GM19397 (cell line): Measurements from ENCODE around the gene SUPT3H.

Experiments used
- ATAC-seq: cut with Tn5 transposase; IDR thresholded peaks from one replicate; pipeline ENCODE4 v1.9.1; 2021; ENCODE audit warnings: mild to moderate bottlenecking, moderate library complexity; ENCODE audit not compliant: unreplicated experiment

The SUPT3H gene

GRCh38 chr6:44855562-44856411, 521.9 kb downstream of the SUPT3H start:
- no peak for ATAC-seq

DNA sequence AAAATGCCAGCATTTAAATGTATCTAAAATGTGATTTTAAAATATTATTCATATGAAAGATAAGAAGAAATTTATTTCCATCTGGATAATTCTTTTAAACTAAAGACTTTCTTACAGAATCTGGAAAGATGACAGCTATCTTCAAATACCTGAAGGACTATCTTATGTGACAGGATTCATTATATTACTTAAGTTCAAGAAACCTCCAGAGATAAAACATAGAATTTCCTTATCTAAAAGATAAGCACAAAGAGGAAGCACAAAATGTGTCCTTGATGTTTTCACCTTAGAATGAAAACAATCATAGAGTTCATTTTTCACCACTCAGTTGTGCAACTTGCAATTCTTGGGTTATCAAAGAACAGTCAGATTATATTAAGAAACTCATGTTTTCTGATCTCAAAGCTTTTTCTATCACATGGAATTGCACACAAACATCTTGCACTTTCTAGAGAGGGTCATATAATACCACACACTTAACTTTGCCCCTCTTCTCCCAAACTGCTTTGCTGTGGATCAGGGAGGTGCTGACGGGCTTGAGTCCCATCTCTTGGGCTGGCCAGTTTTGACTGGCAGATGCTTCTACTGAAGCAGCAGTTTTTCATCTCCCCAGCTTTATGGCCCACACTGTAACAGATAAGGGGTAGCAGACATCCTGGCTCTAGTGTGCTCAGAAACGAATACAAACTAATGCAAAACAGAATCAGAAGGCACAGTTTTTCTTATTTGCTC, 522.9 kb downstream of the SUPT3H start:
- no peak for ATAC-seq

DNA sequence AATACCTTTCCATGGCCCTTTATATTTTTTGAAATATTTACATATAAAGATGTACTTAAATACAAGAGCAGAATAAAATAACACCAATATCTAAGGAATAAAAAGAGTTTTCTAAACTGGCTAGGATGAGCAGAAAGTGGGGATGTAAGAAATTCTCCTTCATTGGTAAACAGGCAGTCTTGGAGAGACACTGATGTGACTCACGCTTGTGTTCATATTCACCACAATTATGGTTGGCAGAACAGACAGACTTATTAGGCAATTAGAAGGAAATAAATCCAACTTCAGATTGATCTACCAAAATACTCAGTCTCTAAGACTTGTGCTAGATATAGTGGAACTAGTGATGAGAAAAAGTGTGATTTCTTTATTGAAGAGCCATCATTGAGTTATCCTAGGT, 526.6 kb downstream of the SUPT3H start:
- ATAC-seq: no peak

DNA sequence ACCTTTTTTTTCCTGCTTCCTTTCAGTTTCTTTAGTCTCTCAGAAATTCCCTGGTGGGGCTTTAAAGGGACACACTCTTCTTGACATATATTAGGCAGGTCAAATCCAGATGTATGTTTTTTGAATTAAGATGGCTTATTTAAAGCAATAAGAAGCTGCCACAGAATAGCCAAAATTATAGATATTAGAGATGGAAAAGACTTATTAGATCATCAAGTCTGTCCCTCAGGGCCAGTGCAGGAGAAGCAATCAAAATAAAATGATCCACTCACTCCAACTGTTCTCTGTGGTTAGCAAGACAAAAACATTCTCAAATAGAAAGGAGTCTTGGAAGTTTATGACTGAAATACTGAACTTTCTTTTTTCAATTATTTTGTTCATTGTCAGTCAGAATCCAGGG, 527.4 kb downstream of the SUPT3H start:
- no peak for ATAC-seq

- ATAC-seq: no peak
Observed at GRCh38 chr6:44849806-44850205, 527.9 kb downstream of the SUPT3H start.

- ATAC-seq: no peak
Observed at GRCh38 chr6:44843734-44844133, 534.0 kb downstream of the SUPT3H start.

- no peak for ATAC-seq
Observed at GRCh38 chr6:44842616-44843015, 535.1 kb downstream of the SUPT3H start.

- no peak for ATAC-seq
Observed at GRCh38 chr6:44841829-44842228, 535.9 kb downstream of the SUPT3H start.

GRCh38 chr6:44837741-44838140, 540.0 kb downstream of the SUPT3H start:
- ATAC-seq: no peak

DNA sequence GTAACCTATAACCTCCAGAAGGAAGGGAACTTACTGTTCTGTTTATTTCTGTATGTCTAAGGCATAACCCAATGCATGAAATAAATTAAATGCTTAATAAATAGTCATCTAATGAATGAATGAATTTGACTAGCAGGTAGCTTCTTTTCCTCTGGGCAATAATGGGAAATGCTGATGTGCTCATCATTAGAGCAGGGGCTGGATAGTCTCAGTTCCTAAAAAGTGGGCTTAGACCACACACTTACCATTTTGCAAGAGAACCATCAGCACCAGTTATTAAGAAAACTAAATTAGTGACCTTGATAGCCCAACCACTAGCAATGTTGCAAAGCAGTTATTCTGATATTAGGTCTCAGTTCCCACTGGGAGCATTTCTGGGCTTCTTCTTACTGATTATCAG, 540.5 kb downstream of the SUPT3H start:
- ATAC-seq: no peak

GRCh38 chr6:44833248-44833647, 544.5 kb downstream of the SUPT3H start:
- peak; percentile 58 for ATAC-seq

DNA sequence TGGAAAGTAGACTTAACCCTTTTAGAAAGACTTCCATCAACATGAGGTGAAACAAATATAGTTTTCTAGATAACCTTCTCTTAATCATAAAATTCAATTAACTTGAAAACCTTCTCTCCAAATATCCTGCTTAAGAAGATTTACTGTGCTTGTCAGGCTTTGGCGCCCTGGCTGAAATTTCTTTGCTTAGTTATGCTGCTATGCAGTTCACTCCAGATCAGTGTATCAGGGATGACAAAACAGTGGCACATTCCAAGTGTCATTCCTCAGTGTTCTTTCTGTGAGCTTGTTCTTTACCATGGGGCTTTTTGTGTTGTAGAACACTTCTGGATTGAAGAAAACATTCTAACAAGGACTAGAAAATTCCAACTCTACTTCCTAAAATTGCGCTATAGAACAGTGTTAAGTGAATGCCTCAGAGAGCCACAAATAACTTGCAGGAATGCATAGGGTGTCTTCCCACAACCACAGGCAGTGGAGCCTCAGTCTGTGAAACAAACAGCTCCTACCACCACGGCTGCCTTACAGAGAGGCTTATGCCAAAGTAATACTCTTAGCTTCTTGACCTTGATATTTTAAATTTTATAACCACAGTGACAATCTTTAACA, 546.6 kb downstream of the SUPT3H start:
- no peak for ATAC-seq

DNA sequence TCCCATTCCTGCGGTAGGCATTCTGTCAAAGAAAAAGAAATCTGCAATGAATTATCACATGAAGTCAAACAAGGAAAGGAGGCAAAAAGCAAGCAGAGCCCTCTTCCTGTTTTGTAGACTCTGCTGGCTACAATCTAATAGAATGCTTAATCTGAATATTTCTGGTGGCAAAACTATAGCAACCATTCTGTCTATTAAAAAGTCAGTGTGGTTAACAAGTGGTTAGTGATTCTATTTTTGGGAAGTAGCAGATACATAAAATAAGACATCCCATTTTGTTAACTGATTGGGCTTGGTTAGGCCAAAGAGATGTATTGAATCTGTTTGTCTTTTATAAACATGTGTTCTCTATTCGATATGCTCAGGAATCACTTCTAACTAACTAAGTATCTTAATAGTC, 547.9 kb downstream of the SUPT3H start:
- ATAC-seq: no peak

- no peak for ATAC-seq
Observed at GRCh38 chr6:44828780-44829179, 549.0 kb downstream of the SUPT3H start.

GRCh38 chr6:44826025-44826676, 551.6 kb downstream of the SUPT3H start:
- no peak for ATAC-seq

- ATAC-seq: no peak
Observed at GRCh38 chr6:44825273-44825672, 552.5 kb downstream of the SUPT3H start.

- ATAC-seq: no peak
Observed at GRCh38 chr6:44824567-44824966, 553.2 kb downstream of the SUPT3H start.

- ATAC-seq: no peak
Observed at GRCh38 chr6:44820759-44821158, 557.0 kb downstream of the SUPT3H start.

DNA sequence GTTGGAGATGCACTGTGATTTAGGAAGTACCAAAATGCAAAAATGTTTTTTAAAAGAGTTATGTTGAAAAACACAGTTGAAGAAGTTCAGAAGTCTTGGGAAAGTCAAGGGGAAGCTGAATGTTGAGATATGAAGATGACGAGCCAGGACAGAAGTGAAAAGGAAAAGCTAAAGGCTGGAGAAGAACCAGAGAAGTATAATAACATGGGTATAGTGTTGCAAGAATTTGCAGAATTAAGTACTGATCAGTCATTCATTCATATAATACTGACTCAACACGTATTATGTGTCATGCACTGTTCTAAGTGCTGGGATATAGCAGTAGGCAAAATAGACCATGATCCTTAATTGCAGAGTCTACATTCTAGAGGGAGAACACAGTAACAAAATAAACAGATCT, 557.4 kb downstream of the SUPT3H start:
- ATAC-seq: no peak

DNA sequence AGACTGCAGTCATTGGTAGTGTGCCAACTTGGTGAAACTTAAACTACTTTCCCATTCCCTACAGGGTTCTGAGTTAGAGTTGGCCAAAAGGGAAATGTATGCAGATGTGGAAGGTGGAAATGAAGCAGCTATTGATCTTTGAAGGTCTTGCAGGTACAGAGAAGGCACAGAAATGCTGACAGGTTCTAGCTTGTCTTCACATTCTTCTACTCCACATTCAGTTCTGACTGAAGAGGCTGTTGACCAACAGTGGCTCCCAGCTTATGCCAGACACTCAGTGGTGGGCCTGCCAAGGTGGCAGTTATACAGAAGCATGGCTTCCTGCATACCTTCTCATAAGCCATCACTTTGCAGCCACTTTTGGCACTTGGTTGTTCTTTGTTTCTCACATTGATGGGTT, 566.3 kb downstream of the SUPT3H start:
- no peak for ATAC-seq

DNA sequence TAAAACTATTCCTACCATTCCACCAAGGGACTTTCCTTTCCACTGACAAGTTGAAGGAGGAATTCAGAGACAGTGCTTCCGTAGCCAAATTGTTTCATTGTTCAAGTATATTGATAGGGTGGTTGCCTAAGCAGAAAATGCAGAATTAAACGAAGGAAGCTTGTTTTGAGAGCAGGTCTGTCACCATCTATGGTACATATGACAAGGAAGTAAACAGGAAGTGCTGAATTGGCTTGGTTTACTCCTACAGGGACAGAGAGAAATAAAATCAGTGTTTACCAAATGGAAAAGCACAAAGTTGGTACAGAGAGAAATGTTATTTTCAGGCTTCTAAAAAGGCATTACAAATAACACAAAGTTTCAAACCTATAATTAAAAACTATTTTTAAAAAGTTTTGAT, 568.5 kb downstream of the SUPT3H start:
- ATAC-seq: no peak
